Measurements from ENCODE around the gene CTNNA3.

The CTNNA3 gene

GRCh38 chr10:65952086-65952485 lies 1743.9 kb downstream of the CTNNA3 start:
- DNase-seq, result no peak

GRCh38 chr10:65950075-65950474 lies 1745.9 kb downstream of the CTNNA3 start:
- no peak for DNase-seq

GRCh38 chr10:65949526-65949925 lies 1746.5 kb downstream of the CTNNA3 start:
- DNase-seq, result no peak

- no peak for DNase-seq
Measured at GRCh38 chr10:65945061-65945460, 1750.9 kb downstream of the CTNNA3 start.

- DNase-seq, result no peak
Measured at GRCh38 chr10:65943451-65943850, 1752.5 kb downstream of the CTNNA3 start.

- no peak for DNase-seq
Measured at GRCh38 chr10:65940816-65941662, 1755.0 kb downstream of the CTNNA3 start.

- no peak for DNase-seq
Measured at GRCh38 chr10:65940105-65940504, 1755.9 kb downstream of the CTNNA3 start.

DNA sequence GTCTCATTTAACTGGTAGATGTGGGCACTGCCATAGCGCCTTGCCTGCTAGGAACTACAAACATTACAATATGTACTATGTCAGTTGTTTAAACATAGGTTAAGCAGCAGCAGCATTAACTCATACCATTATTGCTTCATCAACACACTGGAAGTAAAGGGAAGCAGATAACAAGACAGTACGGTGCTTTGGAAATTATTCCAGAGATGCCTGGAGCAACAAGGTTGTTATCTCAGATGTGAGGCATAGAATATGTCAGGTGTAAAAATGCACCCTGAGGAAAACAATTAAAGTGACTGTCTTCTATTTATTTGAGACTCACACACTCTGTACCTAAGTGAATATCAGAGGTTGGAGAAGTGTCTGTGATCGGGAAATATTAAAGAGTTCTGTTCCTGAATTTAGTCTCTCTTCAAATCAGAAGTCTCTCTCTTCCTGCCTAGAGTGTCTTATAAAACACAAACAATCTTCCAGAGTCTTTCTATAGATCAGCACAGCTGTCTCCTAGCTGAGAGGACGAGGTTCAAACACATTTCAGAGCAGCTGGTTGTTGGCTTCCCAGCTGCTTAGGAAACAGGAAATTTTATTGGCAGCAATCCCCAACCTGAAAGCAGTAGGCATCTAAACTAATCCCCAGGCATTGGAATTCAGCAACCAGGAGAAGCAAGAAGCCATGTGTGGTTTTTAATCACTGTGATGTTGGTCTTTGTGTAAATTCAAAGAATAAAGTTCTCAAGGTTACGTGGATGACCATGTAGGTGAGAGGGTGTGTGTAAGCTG lies 1764.5 kb downstream of the CTNNA3 start:
- DNase-seq, result no peak

GRCh38 chr10:65911151-65911835 lies 1784.7 kb downstream of the CTNNA3 start:
- DNase-seq, result no peak

GRCh38 chr10:65910209-65910608 lies 1785.8 kb downstream of the CTNNA3 start:
- DNase-seq, result no peak

DNA sequence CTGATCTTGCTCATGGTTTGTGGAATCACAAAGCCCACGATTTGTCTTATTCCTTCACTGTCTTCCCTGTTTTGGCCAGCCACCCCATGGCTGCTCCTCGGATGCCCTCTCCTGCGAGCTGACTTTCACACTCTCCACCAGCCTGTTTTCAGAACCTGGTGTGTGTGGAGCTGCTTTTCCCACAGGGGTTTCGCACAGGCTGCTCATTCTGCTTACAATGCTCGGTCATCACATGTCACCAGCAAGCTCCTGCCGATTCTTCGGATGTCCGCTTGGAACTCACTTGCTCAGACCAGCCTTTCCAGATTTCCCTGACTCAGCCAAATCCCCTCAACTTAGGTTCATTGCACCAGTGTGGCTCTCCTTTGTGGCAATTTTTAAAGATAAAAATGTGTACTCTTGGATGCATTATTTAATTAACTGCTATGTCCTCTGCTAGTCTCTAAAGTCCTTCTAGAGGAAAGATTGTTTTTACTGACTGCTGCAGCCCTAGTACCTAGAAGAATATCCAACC lies 1788.7 kb downstream of the CTNNA3 start:
- no peak for DNase-seq

DNA sequence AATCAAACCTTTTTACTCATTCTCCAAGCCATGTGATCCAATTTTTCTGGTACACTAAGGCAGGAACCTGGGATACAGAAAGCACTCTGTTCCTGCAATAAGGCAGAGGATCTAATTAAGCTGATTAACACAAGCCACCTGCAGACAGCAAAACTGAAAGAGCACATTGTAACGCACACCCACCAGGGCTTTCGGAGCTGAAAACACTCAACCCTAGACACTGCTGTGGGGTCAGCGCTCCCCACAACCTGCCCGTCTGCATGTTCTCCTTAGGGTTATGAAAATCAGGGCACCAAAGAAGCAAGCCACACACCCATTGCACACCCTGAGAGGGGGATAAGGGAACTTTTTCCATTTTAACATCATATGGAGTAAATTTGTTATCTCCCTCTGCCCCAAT lies 1792.4 kb downstream of the CTNNA3 start:
- DNase-seq, result no peak

DNA sequence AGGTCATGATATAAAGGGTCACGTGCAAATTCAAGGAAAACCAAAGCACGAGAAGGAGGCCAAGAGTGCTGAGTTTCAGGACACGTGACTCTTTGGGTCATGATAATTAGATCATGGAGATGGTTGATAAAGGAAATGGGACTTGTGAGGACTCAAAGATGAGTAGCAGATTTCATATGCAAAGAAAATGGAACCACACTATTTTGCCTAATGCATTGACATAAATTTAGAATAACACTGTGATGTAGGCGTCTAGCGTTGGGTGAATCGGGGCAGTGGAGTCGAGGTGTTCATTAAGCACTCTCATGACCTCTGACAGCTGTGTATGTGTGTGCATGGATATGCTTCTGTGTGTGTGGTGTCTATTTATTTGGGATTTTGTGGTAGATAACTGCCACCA lies 1795.7 kb downstream of the CTNNA3 start:
- no peak for DNase-seq

DNA sequence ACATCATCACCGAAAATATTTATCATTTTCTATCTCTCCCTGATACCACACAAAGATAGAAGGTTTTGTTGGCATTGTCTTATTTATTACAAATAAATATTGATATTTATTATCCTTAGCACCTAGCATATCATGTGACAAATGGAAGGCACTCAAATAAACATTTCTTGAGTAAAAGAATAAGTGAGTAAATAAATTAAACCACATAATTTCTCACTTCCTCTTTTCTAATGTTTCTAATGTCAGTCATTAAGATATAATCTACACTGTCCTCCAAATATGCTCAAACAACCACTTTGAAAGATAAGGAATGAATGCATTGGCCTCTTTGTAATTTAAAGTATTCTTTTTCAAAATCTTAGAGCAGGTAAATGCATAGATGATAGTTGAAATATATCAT lies 1797.9 kb downstream of the CTNNA3 start:
- peak; percentile 30 for DNase-seq

- no peak for DNase-seq
Measured at GRCh38 chr10:65894961-65895360, 1801.0 kb downstream of the CTNNA3 start.

DNA sequence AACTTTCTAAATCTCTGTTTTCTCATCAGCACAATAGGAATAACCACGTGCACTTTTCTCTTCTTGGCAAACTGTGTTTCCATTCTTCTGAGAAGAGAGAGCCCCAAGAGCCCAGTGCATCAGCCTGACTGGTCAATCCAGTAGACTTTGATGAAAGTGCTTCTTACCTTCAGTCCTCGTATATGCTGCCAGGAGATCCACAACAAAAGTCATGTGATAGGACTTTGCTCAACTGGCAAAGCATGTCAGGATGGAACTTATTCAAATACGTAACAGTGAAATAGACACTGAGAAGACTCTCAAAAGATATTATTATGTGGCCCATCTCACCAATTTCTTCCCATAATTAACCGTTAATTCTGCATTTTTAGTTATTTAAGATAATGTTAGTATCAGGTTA lies 1801.6 kb downstream of the CTNNA3 start:
- no peak for DNase-seq

DNA sequence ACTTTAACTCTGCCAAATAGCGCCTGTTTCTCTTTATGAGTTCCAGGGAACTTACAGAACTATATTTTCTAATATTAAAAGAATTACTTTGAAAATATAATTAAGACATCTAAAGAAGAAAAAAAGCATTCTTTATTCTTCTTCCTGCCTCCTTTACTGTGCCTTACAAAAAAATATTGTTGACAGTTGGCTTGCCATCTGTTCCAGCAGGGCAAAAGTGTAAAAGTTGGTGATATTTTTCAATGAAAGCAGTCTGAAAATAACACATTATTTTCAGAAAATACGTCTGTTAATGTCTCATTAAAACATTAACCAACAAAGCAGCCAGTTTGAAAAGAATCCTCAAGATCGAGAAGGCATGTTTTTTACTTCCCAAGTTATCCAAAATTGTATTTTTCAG lies 1802.3 kb downstream of the CTNNA3 start:
- DNase-seq, result no peak

- DNase-seq, result no peak
Measured at GRCh38 chr10:65892284-65892683, 1803.7 kb downstream of the CTNNA3 start.

GRCh38 chr10:65891073-65891981 lies 1804.7 kb downstream of the CTNNA3 start:
- peak; percentile 26 for DNase-seq

DNA sequence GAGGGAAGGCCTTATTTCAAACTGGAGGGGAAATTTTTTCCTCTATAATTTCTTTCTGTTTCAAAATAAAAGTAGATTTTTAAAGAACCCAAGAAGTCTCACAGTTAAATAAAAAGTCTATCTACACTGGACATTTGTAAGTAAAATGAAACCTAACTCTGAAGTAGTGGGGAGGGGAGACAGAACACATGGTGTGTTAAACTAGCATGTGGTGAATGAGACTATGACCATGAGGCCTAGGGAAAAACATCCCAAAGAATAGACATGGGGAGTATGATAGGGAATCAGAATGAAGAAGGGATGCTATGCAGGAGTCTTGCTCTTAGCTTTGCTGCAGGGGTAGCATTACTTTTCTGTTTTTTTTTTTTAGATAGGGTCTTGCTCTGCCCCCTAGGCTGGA lies 1831.5 kb downstream of the CTNNA3 start:
- no peak for DNase-seq

DNA sequence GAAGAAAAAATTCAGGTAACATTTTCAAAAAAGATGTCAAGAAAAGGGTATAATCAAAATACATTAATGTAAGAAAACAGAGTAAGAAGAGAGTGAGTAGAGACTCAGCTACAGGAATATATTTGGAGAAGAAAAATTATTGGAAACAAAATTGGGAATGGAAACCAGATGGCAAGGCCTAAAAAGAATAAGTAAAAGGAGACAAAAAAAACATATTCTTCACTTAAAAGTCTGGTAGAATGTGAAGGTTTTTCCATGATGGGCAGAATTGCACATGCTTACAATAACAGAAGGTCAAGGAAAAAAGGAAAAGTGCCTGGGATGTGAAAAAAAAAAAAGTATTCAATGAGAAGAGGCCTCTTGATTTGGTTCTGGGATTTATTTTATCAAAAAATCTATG lies 1832.0 kb downstream of the CTNNA3 start:
- DNase-seq, result no peak
